GM12801 (cell line): ENCODE results near the gene MPC1.

Experiments used
- TF ChIP-seq, protein P1 (sequence below): IDR thresholded peaks from one replicate; pipeline ENCODE4 v1.5.1; 2011; ENCODE audit warnings: control low read depth; ENCODE audit not compliant: insufficient read length; ENCODE audit errors: extremely low read depth

MPC1 gene

DNA sequence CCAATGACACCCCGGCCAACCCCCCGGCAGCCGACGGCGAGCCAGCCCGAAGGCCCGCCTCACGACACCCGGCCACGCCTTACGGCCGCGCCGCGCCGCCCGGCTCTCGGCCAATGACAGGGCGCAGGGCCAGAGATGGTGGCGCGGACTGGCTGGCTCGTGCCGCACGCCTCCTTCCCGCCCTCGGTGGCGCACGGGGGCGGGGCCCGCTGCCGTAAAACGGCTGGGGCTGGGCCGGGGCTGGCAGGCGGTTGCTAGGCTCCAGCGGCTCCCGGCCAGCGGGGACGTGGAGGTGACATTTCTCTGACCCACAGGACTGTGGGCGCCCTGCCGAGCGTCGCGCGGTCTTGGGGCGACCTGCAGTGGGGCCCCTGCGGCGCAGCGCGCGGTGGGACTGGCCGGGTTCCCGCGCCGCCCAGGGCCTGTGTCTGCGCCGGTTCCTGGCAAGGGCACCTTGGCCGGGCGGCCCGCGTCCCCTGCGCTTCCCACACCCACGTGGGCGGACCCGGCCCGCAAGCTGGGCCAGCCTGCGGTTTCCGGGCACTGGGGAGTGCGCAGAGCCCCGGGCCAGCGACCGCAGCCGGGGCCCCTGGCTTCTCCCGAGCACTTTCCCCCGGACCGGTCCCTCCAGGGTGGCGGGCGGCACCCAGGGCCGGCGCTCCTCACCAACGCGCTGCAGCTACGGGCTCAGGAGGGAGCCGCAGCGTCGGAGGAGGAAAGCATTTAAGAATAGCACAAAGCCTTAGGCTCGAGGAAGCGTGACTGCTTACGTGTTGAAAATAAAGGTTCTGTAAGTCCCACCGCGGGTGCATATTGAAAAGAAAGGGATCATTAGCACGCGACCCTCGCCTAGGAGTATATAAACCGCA lies at the start of gene MPC1:
Gene MPC1, minus strand, starts transcription at position 8 of the 869 bp plus-strand sequence. CDS start 64 bp downstream, outside the sequence.
- TF ChIP-seq, protein P1, sequence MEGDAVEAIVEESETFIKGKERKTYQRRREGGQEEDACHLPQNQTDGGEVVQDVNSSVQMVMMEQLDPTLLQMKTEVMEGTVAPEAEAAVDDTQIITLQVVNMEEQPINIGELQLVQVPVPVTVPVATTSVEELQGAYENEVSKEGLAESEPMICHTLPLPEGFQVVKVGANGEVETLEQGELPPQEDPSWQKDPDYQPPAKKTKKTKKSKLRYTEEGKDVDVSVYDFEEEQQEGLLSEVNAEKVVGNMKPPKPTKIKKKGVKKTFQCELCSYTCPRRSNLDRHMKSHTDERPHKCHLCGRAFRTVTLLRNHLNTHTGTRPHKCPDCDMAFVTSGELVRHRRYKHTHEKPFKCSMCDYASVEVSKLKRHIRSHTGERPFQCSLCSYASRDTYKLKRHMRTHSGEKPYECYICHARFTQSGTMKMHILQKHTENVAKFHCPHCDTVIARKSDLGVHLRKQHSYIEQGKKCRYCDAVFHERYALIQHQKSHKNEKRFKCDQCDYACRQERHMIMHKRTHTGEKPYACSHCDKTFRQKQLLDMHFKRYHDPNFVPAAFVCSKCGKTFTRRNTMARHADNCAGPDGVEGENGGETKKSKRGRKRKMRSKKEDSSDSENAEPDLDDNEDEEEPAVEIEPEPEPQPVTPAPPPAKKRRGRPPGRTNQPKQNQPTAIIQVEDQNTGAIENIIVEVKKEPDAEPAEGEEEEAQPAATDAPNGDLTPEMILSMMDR, result no peak

DNA sequence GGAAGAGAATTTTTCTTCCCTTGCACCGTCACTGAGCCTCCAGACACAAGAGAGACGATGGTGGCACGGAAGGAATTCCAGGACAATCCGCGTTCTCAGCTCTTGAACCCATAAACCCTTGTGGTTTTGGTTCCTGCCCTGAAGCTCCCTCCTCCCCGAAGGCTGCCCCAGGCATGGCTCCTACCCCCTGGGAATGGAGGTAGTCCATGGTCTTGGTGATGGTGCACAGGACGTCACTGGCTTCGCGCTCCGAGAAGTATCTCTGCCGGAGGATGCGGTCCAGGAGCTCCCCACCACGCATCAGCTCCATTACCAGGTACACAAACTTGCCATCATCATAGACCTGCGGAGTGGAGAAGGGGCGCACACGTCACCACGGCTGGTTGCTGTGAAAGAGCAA lies 47.5 kb upstream of the MPC1 start:
- TF ChIP-seq, protein P1, result no peak

DNA sequence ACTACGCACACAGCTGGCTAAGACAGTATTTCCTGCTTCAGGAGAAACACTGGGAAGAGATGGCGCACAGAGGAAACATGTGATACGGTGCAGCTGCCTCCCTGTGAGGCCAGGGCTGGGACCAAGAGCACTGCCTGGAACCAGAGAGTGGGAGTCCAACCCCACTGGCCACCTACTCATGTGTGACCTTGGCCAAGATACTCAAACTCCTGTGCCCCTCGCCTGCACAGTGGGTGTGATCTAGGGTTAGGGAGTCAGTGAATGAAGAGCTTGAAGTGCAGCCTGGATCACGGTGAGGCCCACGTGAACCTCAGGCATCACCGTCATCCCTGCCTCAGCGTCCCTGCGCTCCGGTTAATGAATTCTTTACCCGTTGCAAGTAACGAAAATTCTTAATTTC lies 41.7 kb upstream of the MPC1 start:
- TF ChIP-seq, protein P1, result no peak

DNA sequence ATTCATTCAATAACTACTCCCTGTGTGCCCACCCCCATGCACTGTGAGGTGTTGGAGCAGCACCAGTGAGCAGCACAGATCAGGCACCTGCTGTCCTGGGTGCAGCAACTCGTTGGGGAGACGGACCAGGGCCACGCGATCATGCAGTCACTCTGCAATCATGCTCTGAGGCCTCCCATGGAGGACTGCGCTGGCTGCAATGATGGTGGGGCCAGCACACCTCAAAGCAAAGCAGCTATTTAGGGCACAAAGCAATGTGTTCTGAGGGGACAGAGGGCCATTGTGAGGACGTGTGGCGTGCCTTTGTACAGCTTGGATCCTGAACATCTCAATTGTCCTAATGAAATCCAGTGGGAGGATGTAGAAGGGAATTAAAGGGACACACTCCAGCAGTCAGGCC lies 41.0 kb upstream of the MPC1 start:
- TF ChIP-seq, protein P1, result no peak

DNA sequence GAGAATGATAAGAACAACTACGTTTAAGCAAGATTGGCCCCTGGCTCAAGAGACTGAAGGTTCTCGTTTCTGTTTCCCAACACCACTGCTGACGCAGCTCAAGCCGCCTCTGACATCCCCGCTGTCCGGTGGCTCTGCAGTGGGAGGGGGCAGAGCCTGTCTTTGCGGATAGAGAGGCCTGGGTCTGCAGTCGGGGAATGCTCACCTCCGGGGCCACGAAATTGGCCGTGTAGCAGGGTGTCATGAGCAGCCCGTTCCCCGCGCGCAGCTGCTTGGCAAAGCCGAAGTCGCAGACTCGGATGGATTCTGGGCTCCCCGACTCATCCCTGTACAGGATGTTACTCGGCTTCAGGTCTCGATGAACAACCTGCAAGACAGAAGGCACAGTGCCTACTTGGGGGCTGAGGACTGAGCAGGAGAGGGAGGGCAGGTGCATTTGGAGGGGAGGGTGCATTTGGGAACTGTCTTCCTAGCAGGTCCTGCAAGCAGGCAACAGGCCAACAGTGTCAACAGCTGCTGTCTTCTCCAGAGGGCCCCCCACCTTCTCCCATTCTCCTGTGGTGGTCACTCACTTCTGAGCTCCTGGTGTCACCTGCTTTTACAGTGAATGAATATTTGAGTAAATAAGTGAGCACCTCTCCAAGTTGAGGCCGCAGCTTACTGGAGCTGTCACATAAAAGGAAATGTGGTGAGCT lies 40.5 kb upstream of the MPC1 start:
- TF ChIP-seq, protein P1, result no peak

DNA sequence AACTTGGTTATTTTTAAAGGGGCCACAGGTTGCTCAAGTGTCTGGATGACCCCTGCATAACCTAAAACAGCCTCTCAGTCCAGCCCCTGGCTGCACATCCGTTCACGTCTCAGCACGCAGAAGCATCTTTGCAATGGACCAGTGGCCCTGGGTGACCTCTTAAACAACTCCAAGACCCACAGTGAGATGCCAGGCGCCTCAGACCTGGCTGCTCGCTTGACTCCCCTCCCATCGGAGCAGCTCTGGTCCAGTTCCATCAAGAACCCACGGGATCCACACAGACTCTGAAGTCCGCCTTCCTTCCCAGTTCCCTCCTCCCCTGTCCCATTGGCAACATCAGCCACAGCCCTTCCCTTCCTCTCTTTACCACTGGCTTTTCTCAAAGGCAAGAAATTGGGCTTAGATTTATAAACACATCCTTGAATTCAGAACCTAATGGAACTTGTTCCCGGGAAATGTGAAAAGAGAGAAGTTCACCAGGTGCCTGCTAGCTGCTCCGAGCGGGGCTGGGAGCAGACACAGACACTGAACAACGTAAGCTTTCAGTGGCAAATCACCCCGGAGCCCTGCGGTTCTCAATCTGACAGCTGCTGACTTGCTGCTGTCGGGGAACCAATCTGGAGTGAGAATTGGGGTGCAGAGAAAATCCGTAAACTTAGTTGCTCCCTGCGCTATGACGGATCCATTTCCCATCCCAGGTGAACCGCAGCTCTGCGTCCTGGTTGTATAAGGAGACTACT lies 39.6 kb upstream of the MPC1 start:
- TF ChIP-seq, protein P1, result no peak

DNA sequence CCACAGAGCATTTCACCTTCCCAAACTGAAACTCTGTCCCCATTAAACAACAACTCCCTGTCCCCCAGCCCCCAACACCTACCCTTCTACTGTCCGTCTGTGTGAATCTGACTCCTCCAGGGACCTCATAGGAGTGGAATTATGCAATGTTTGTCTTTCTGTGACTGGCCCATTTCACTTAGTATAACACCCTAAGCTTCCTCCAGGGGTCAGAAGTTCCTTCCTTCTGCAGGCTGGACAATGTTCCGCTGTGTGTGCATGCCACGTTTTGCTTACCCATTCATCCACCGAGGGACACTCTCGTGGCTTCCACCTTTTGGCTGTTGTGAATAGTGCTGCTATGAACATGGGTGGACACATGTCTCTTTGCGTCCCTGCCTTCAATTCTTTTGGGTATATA lies 37.6 kb upstream of the MPC1 start:
- TF ChIP-seq, protein P1, result no peak
